ENCODE measurements around the gene NOSTRIN.

- no peak for TF ChIP-seq EZH2 (IDR thresholded peaks at IDR 0.05; ENCODE audit: low read depth, low read length, severe bottlenecking)
- TF ChIP-seq RFX5 (IDR thresholded peaks at IDR 0.05; ENCODE audit: borderline replicate concordance, low read depth, low read length): no peak
Measured at GRCh38 chr2:168804214-168804613, 1.8 kb downstream of the NOSTRIN start.

Measured in H1 (cell line).